B cell (primary cell): ENCODE measurements around the gene AMMECR1L. TPM values are rescaled to one million over a fixed set of nuclear protein-coding genes. Genes with fewer than 3 reads are reported as not detected.
"Not testable (repeated sequence)": the region's sequence is repeated elsewhere in the genome, so short reads cannot be mapped to it uniquely, and the experiment has no call there.

ENCODE experiments used
- ATAC-seq: fragments of 200-7000 bp; cut with Tn5 transposase; one replicate; pipeline ENCODE4 v1.10.0; 2021; ENCODE audit warnings: low read depth, mild to moderate bottlenecking, moderate number of reproducible peaks, moderate library complexity
- CTCF ChIA-PET: fragments of 350-600 bp; sonication (Branson Sonifier 250); formaldehyde crosslinking; loops from one replicate; lab custom pipeline; 2021; ENCODE audit warnings: antibody characterized with exemption, inconsistent platforms; lab: Charles Lee
- POLR2A ChIA-PET: fragments of 350-600 bp; sonication (Branson Sonifier 250); formaldehyde crosslinking; loops from one replicate; lab custom pipeline; 2021; ENCODE audit warnings: antibody characterized with exemption; lab: Charles Lee
- DNase-seq: peaks from one replicate; pipeline ENCODE4 v3.0.0; 2013
- H2AFZ ChIP-seq: 2 replicates; pipeline ENCODE4 v1.6.1; 2012; ENCODE audit warnings: mild to moderate bottlenecking, low read depth, low read length; ENCODE audit not compliant: insufficient read depth, poor library complexity, severe bottlenecking
- H3K27ac ChIP-seq, 2 donors: 1 replicate in 1 of 2; 2 replicates in 1 of 2; pipeline ENCODE4 v1.5.1; 2012 to 2013; ENCODE audit warnings: low read length in 2 of 2, mild to moderate bottlenecking in 2 of 2, moderate library complexity in 1 of 2
- H3K27me3 ChIP-seq, 4 experiments: fragments of 200-600 bp in 1 of 4; sonication (generic) in 1 of 4; replicated peaks in 1 of 4; 1 replicate in 2 of 4; 2 replicates in 2 of 4; pipeline versions ENCODE4 v1.6.1 to v1.7.0; 2013 to 2016; ENCODE audit warnings: low read length in 3 of 4, mild to moderate bottlenecking in 2 of 4, mixed read lengths in 1 of 4, moderate library complexity in 1 of 4; ENCODE audit not compliant: insufficient read depth in 4 of 4, control insufficient read depth in 3 of 4; ENCODE audit errors: control extremely low read depth in 1 of 4
- H3K36me3 ChIP-seq, 2 experiments: replicated peaks in 1 of 2; 1 replicate in 1 of 2; 2 replicates in 1 of 2; pipeline versions ENCODE4 v1.6.1 to v1.7.1; 2013; ENCODE audit warnings: low read length in 1 of 2; ENCODE audit not compliant: insufficient read depth in 2 of 2, control insufficient read depth in 1 of 2; ENCODE audit errors: control extremely low read depth in 1 of 2, extremely low read depth in 1 of 2
- H3K4me1 ChIP-seq, 2 donors: fragments of 200-600 bp in 1 of 2; sonication (generic) in 1 of 2; 1 replicate in 1 of 2; 2 replicates in 1 of 2; pipeline versions ENCODE4 v1.5.1 to v1.6.1; 2013 to 2017; ENCODE audit warnings: low read length in 2 of 2; ENCODE audit not compliant: control insufficient read depth in 2 of 2, insufficient read depth in 2 of 2
- H3K4me2 ChIP-seq: replicated peaks from 2 replicates; pipeline ENCODE3; 2012; ENCODE audit warnings: mild to moderate bottlenecking, low read depth, low read length; ENCODE audit not compliant: poor library complexity, severe bottlenecking
- H3K4me3 ChIP-seq, 5 experiments: fragments of 200-600 bp in 1 of 5; sonication (generic) in 1 of 5; 1 replicate in 3 of 5; 2 replicates in 2 of 5; pipeline versions ENCODE4 v1.5.1 to v1.7.0; 2011 to 2016; ENCODE audit warnings: low read length in 4 of 5, mild to moderate bottlenecking in 4 of 5, low read depth in 2 of 5, control low read depth in 1 of 5, moderate library complexity in 1 of 5; ENCODE audit not compliant: insufficient read depth in 1 of 5; ENCODE audit errors: control extremely low read depth in 1 of 5, extremely low read depth in 1 of 5
- H3K79me2 ChIP-seq: fragments of 200-600 bp; sonication (generic); one replicate; pipeline ENCODE4 v1.6.0; 2016; ENCODE audit warnings: low read length; ENCODE audit not compliant: control insufficient read depth, insufficient read depth
- H3K9ac ChIP-seq: fragments of 200-600 bp; sonication (generic); 2 replicates; pipeline ENCODE4 v1.6.1; 2017; ENCODE audit warnings: mild to moderate bottlenecking, low read length, moderate library complexity
- H3K9me3 ChIP-seq, 3 donors: one replicate each; pipeline versions ENCODE4 v1.6.1 to v1.7.1; 2013; ENCODE audit warnings: low read length in 2 of 3; ENCODE audit not compliant: control insufficient read depth in 2 of 3, insufficient read depth in 1 of 3; ENCODE audit errors: control extremely low read depth in 1 of 3
- H4K20me1 ChIP-seq: 2 replicates; pipeline ENCODE4 v1.6.0; 2012; ENCODE audit warnings: mild to moderate bottlenecking, low read length; ENCODE audit not compliant: insufficient read depth, control insufficient read depth, poor library complexity, severe bottlenecking
- H3K27ac Mint-ChIP-seq: one replicate; pipeline ENCODE4 v1.8.0; 2021; ENCODE audit warnings: mixed read lengths
- H3K27me3 Mint-ChIP-seq: one replicate; pipeline ENCODE4 v1.8.0; 2021; ENCODE audit warnings: mixed read lengths
- H3K4me1 Mint-ChIP-seq: one replicate; pipeline ENCODE4 v1.8.0; 2021; ENCODE audit warnings: mixed read lengths
- H3K4me3 Mint-ChIP-seq: one replicate; pipeline ENCODE4 v1.8.0; 2021; ENCODE audit warnings: mixed read lengths
- H3K9me3 Mint-ChIP-seq: one replicate; pipeline ENCODE4 v1.8.0; 2022; ENCODE audit warnings: mixed read lengths; ENCODE audit not compliant: insufficient read depth
- EZH2 ChIP-seq: IDR thresholded peaks from 2 replicates; pipeline ENCODE4 v1.6.1; 2012; ENCODE audit warnings: borderline replicate concordance, low read depth, mild to moderate bottlenecking, moderate library complexity, low read length; ENCODE audit not compliant: insufficient read depth, poor library complexity, severe bottlenecking
- WGBS: methylation state at CpG from one replicate; pipeline ENCODE4 v1.1.5; 2013; ENCODE audit warnings: missing lambda C conversion rate; ENCODE audit not compliant: insufficient coverage; 5-methylcytosine and 5-hydroxymethylcytosine counted together
- intact Hi-C: fragments of 100-400 bp; cut with micrococcal nuclease; formaldehyde crosslinking; loops from one replicate; pipeline ENCODE4 v1.10.0; 2022
- polyA plus RNA-seq: library from polyadenylated mRNA; depleted of rRNA; stranded (reverse); fragments of >200 nt; gene quantifications from 2 replicates; pipeline ENCODE4 v1.2.3, GENCODE V29; 2012
- small RNA-seq: library from RNA; depleted of rRNA; stranded (forward); fragments of <200 nt; gene quantifications from one replicate; pipeline ENCODE3, GENCODE V24; 2012; ENCODE audit warnings: low replicate concordance, low read depth; ENCODE audit not compliant: insufficient read length
- total RNA-seq, 2 donors: library from RNA; stranded (reverse); fragments of 120-200 nt in 1 of 2; gene quantifications; 1 replicate in 1 of 2; 2 replicates in 1 of 2; pipeline versions ENCODE4 v1.2.3 to v1.2.4, GENCODE V29; 2013 to 2022
- TF ChIP-seq, protein P1 (sequence below): fragments of 200-600 bp; IDR thresholded peaks from one replicate; pipeline ENCODE4 v1.8.0; 2022; ENCODE audit warnings: antibody characterized with exemption, mild to moderate bottlenecking

AMMECR1L gene
- total and polyA plus RNA-seq, 2 donors (not counting 1 experiment from before 2014, with no cell fraction given) = 8.3 to 15.2 TPM

- peaks cover 0 to 7% (median 6%) of the 10 kb centered on the region in 3 donors for H3K9me3 ChIP-seq
- H4K20me1 ChIP-seq = no peaks in the 10 kb centered on the region
- ChIA-PET CTCF (no interaction called here), POLR2A (interaction anchor here (0.6 kb wide), 1 partner anchor 485 kb away, joined by 6 read pairs; no protein-coding TSS in a partner anchor)
- H3K4me1 ChIP-seq = peaks cover 9 to 12% of the 10 kb centered on the region in 2 donors
- H3K9ac ChIP-seq = no peak overlapping the region
- Mint-ChIP-seq H3K27me3 (peaks cover 10% of the 10 kb centered on the region), H3K4me3 (no peak overlapping the region), H3K4me1 (peaks cover 24% of the 10 kb centered on the region), H3K9me3 (peaks cover 3% of the 10 kb centered on the region), H3K27ac (no peak overlapping the region)
- H3K79me2 ChIP-seq = peaks cover 18% of the 10 kb centered on the region
- TF ChIP-seq, protein P1, sequence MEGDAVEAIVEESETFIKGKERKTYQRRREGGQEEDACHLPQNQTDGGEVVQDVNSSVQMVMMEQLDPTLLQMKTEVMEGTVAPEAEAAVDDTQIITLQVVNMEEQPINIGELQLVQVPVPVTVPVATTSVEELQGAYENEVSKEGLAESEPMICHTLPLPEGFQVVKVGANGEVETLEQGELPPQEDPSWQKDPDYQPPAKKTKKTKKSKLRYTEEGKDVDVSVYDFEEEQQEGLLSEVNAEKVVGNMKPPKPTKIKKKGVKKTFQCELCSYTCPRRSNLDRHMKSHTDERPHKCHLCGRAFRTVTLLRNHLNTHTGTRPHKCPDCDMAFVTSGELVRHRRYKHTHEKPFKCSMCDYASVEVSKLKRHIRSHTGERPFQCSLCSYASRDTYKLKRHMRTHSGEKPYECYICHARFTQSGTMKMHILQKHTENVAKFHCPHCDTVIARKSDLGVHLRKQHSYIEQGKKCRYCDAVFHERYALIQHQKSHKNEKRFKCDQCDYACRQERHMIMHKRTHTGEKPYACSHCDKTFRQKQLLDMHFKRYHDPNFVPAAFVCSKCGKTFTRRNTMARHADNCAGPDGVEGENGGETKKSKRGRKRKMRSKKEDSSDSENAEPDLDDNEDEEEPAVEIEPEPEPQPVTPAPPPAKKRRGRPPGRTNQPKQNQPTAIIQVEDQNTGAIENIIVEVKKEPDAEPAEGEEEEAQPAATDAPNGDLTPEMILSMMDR = no peak
- no peak for TF ChIP-seq EZH2
- no peak overlapping the region for H3K4me3 ChIP-seq
- H3K27ac ChIP-seq = no peak overlapping the region
- intact Hi-C loops = no loop called here
- H3K4me2 ChIP-seq = no peak overlapping the region
- H3K27me3 ChIP-seq = peaks cover 0 to 8% (median 3%) of the 10 kb centered on the region in 4 experiments
- DNase-seq (no peak), ATAC-seq (no peak)
- H3K36me3 ChIP-seq = no peaks in the 10 kb centered on the region
- WGBS = no CpG with 5 or more reads among the region's 1 CpG
- H2AFZ ChIP-seq = no peak overlapping the region
Measured at GRCh38 chr2:127814677-127815076, 71.1 kb downstream of the AMMECR1L start.

- intact Hi-C loops, H3K9me3 ChIP-seq, H3K4me3 ChIP-seq, H3K9ac ChIP-seq, H3K27ac ChIP-seq, H3K36me3 ChIP-seq, ATAC-seq, H2AFZ ChIP-seq, H3K4me2 ChIP-seq, H3K27me3 ChIP-seq, POLR2A ChIA-PET, H3K27me3 Mint-ChIP-seq, H3K9me3 Mint-ChIP-seq, DNase-seq: not testable (repeated sequence)
- Histone ChIP-seq H3K4me1 (peaks cover 26 to 27% of the 10 kb centered on the region in 2 donors), H3K79me2 (peaks cover 41% of the 10 kb centered on the region), H4K20me1 (peaks cover 17% of the 10 kb centered on the region)
- CTCF ChIA-PET = interaction anchor here (1.4 to 1.5 kb wide), 2 partner anchors 111 to 162 kb away, joined by 3 to 5 read pairs; partner anchors contain the start of gene SFT2D3
- WGBS = 83% methylated on average over 3 of the region's 3 CpGs
- H3K4me3 Mint-ChIP-seq = peak overlapping the region; percentile 31
- H3K4me1 Mint-ChIP-seq = peaks cover 38% of the 10 kb centered on the region
- H3K27ac Mint-ChIP-seq = peak overlapping the region; percentile 68
Measured at GRCh38 chr2:127812441-127812840, 73.3 kb downstream of the AMMECR1L start.

Small RNA genes within 50 kb of the gene (small RNA-seq; reads per million reads assigned to genes)
- gene AC012306.1 = not detected
- not detected for gene RF00017
- gene RF00019 = not detected
- not detected for gene RNU6-395P

Other genes with a start within 250 kb of the AMMECR1L start
- 0.22 TPM in 1 of 2 replicates, not detected in the other for gene GPR17, start 239.8 kb downstream of the AMMECR1L start, total RNA-seq
- gene GPR17, start 239.8 kb downstream of the AMMECR1L start, polyA plus RNA-seq = 0.06 TPM in 1 of 2 replicates, not detected in the other
- gene LIMS2, start 210.4 kb downstream of the AMMECR1L start, total RNA-seq = 4.2 and 6.7 TPM in 2 replicates
- gene LIMS2, start 210.4 kb downstream of the AMMECR1L start, polyA plus RNA-seq = 15.4 and 32.2 TPM in 2 replicates
- 13.6 and 14.2 TPM in 2 replicates for gene SFT2D3, start 184.5 kb downstream of the AMMECR1L start, total RNA-seq
- 2.5 and 3.5 TPM in 2 replicates for gene SFT2D3, start 184.5 kb downstream of the AMMECR1L start, polyA plus RNA-seq
- gene WDR33, start 74.8 kb downstream of the AMMECR1L start, total RNA-seq = 95.2 and 101 TPM in 2 replicates
- gene WDR33, start 74.8 kb downstream of the AMMECR1L start, polyA plus RNA-seq = 17.2 and 19.9 TPM in 2 replicates
- gene POLR2D, start 27.8 kb downstream of the AMMECR1L start, total RNA-seq = 24.9 and 27.9 TPM in 2 replicates
- gene POLR2D, start 27.8 kb downstream of the AMMECR1L start, polyA plus RNA-seq = 8.4 and 11.2 TPM in 2 replicates
- gene SAP130, start 142.1 kb upstream of the AMMECR1L start, total RNA-seq = 35.2 and 40.1 TPM in 2 replicates
- 11.8 and 13.4 TPM in 2 replicates for gene SAP130, start 142.1 kb upstream of the AMMECR1L start, polyA plus RNA-seq
- gene UGGT1, start 205.2 kb upstream of the AMMECR1L start, total RNA-seq = 42.1 and 44.1 TPM in 2 replicates
- 8.5 and 14.9 TPM in 2 replicates for gene UGGT1, start 205.2 kb upstream of the AMMECR1L start, polyA plus RNA-seq